GM19193 (cell line): ENCODE results near the gene TLE1.

Experiments used
- POLR2A ChIP-seq: IDR thresholded peaks from 4 replicates; pipeline ENCODE4 v1.6.1; 2011; ENCODE audit not compliant: insufficient read depth, insufficient read length; ENCODE audit errors: extremely low read depth

Gene TLE1

GRCh38 chr9:81539317-81539716 lies 150.0 kb downstream of the TLE1 start:
- TF ChIP-seq POLR2A = no peak

GRCh38 chr9:81538890-81539289 lies 150.5 kb downstream of the TLE1 start:
- TF ChIP-seq POLR2A = no peak

DNA sequence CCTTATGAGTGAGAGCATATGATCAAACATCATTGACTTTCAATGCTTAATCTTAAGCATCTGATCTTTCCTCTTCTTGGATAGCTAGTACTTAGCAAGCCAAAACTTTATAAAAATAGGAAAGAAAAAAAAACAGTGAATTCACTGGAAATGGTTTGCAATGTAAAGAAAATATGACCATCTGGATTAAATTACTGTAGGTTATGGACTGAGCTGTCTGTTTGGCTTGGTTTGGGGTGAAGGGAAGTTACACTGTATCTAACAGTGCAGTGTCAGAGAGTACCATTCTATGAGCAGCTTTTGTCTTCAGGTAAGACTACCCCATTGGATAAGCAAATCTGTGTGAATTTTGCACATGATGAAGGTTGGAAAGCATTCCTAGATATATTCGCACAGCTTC lies 151.4 kb downstream of the TLE1 start:
- TF ChIP-seq POLR2A = no peak

DNA sequence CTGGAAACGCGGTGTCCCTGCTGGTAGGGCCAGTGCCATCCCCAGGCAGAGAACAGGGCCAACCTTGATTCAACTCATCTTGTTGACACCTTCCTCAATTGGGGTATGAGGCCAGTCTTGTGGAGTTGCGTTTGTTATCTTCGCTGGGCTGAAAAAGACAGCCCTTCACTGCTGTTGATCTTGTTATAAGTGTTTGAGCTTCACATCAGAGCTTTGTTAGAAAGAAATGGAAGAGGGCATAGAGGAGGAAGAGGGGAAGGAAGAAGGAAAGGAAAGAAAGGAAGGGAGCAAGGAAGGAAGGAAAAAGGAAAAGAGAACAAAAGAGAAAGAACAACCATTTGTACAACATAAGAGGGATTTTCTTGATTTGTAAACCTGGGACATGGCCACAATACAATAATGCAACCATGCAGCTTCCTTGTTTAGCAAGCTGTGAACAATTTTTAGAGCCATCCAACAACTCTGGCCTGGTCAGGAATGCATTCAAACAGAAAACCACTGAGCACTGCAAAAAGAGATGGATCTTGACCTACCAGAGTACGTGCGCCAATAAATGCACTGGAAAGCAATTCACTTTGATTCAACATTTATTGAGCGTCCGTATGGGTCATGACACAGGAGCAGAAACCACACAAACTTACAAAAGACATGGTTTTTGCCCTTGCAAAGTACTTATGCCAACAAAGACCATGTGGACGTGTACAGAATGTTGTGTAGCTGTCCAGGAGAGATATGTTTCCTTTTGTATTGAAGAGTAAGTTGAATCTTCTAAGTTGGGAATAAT lies 152.9 kb downstream of the TLE1 start:
- no peak for TF ChIP-seq POLR2A

- TF ChIP-seq POLR2A = no peak
Observed at GRCh38 chr9:81535542-81536241, 153.7 kb downstream of the TLE1 start.

GRCh38 chr9:81534138-81534875 lies 155.0 kb downstream of the TLE1 start:
- TF ChIP-seq POLR2A = no peak
